Keratinocyte (primary cell): ENCODE data around the gene CDHR3. TPM values are rescaled to one million over a fixed set of nuclear protein-coding genes. Genes with fewer than 3 reads are reported as not detected.

ENCODE experiments used
- DNase-seq: peaks from one replicate; pipeline ENCODE4 v3.0.0-alpha.2; 2011; ENCODE audit warnings: low read depth, missing footprints, low spot score
- FAIRE-seq: peaks from 2 replicates; lab custom pipeline; 2011; peaks lifted over from hg19 to GRCh38; lab: Jason Lieb, UNC
- H2AFZ ChIP-seq: 2 replicates; pipeline ENCODE4 v1.6.0; 2012; ENCODE audit warnings: low read length, control low read depth, inconsistent platforms; ENCODE audit not compliant: control insufficient read depth
- H3K27ac ChIP-seq: 2 replicates; pipeline ENCODE4 v1.5.1; 2011; ENCODE audit warnings: low read length; ENCODE audit not compliant: control insufficient read depth, insufficient read depth
- H3K27me3 ChIP-seq: 3 replicates; pipeline ENCODE4 v1.6.0; 2011; ENCODE audit warnings: low read length; ENCODE audit not compliant: control insufficient read depth, insufficient read depth; ENCODE audit errors: extremely low read depth
- H3K36me3 ChIP-seq, 2 experiments: 2 replicates in 1 of 2; 3 replicates in 1 of 2; pipeline ENCODE4 v1.5.1; 2011; ENCODE audit warnings: low read length in 2 of 2, mild to moderate bottlenecking in 1 of 2; ENCODE audit not compliant: control insufficient read depth in 2 of 2, insufficient read depth in 2 of 2; ENCODE audit errors: extremely low read depth in 1 of 2
- H3K4me1 ChIP-seq: 3 replicates; pipeline ENCODE4 v1.5.1; 2011; ENCODE audit warnings: low read length; ENCODE audit not compliant: control insufficient read depth, insufficient read depth; ENCODE audit errors: extremely low read depth
- H3K4me2 ChIP-seq: 3 replicates; pipeline ENCODE4 v1.6.0; 2011; ENCODE audit warnings: low read depth, low read length; ENCODE audit not compliant: control insufficient read depth, insufficient read depth; ENCODE audit errors: extremely low read depth
- H3K4me3 ChIP-seq, 3 experiments: fragments of 200-600 bp in 1 of 3; sonication (generic) in 1 of 3; 2 replicates in 2 of 3; 3 replicates in 1 of 3; pipeline ENCODE4 v1.5.1; 2011 to 2016; ENCODE audit warnings: low read length in 3 of 3, mild to moderate bottlenecking in 3 of 3, control low read depth in 2 of 3, inconsistent platforms in 1 of 3, low read depth in 1 of 3, mixed read lengths in 1 of 3, mixed run types in 1 of 3, moderate library complexity in 1 of 3; ENCODE audit not compliant: control insufficient read depth in 2 of 3, insufficient read depth in 2 of 3; ENCODE audit errors: extremely low read depth in 1 of 3
- H3K79me2 ChIP-seq: 2 replicates; pipeline ENCODE4 v1.6.0; 2012; ENCODE audit warnings: low read length; ENCODE audit not compliant: control insufficient read depth, insufficient read depth
- H3K9ac ChIP-seq: 3 replicates; pipeline ENCODE4 v1.6.0; 2011; ENCODE audit warnings: low read length; ENCODE audit not compliant: control insufficient read depth, insufficient read depth; ENCODE audit errors: extremely low read depth
- H3K9me1 ChIP-seq: 3 replicates; pipeline ENCODE4 v1.6.0; 2011; ENCODE audit warnings: low read length; ENCODE audit not compliant: control insufficient read depth, insufficient read depth; ENCODE audit errors: extremely low read depth
- H3K9me3 ChIP-seq: 2 replicates; pipeline ENCODE4 v1.5.1; 2012; ENCODE audit warnings: low read depth, low read length; ENCODE audit not compliant: control insufficient read depth
- H4K20me1 ChIP-seq: 3 replicates; pipeline ENCODE4 v1.6.0; 2011; ENCODE audit warnings: low read length; ENCODE audit not compliant: control insufficient read depth, insufficient read depth; ENCODE audit errors: extremely low read depth
- CTCF ChIP-seq, 3 experiments: IDR thresholded peaks in 1 of 3; conservative IDR thresholded peaks in 1 of 3; optimal IDR thresholded peaks in 1 of 3; 2 replicates in 2 of 3; 3 replicates in 1 of 3; pipeline versions ENCODE3 to v1.5.1; 2011; ENCODE audit warnings: low read length in 3 of 3, mild to moderate bottlenecking in 3 of 3, moderate library complexity in 2 of 3, control low read depth in 1 of 3, inconsistent platforms in 1 of 3; ENCODE audit not compliant: insufficient read depth in 2 of 3; ENCODE audit errors: extremely low read depth in 1 of 3
- EZH2 ChIP-seq: IDR thresholded peaks from one replicate; pipeline ENCODE4 v1.6.1; 2012; ENCODE audit warnings: inconsistent platforms, mild to moderate bottlenecking, low read length, moderate library complexity
- dilution Hi-C: fragments of 300-500 bp; cut with MboI; formaldehyde crosslinking; loops from one replicate; pipeline ENCODE4 v1.7.0; 2020; ENCODE audit warnings: low sequenced_read_pairs; ENCODE audit not compliant: extremely low pct_ligation_motif_present
- polyA plus RNA-seq, 5 experiments: library from polyadenylated mRNA; depleted of rRNA in 3 of 5; stranded (reverse) in 3 of 5; stranded (forward) in 1 of 5; unstranded in 1 of 5; fragments of >200 nt; gene quantifications; 1 replicate in 1 of 5; 2 replicates in 3 of 5; 3 replicates in 1 of 5; pipeline versions ENCODE4 v1.2.1 to v1.2.3, GENCODE V29; 2011 to 2012; ENCODE audit warnings: missing spikeins in 2 of 5, low read depth in 1 of 5, low replicate concordance in 1 of 5

CDHR3 gene
- polyA plus RNA-seq, 1 donor (not counting 4 experiments of a cell fraction or from before 2014, with no cell fraction given): 1.2 TPM

GRCh38 chr7:105987046-105987445 is 24.0 kb downstream of the CDHR3 start:
- Histone ChIP-seq H2AFZ (no peak overlapping the region), H4K20me1 (no peaks in the 10 kb centered on the region), H3K27me3 (peaks cover 7% of the 10 kb centered on the region), H3K4me3 (no peak overlapping the region), H3K36me3 (no peaks in the 10 kb centered on the region), H3K4me1 (no peaks in the 10 kb centered on the region), H3K79me2 (no peaks in the 10 kb centered on the region), H3K4me2 (no peak overlapping the region), H3K9me1 (no peaks in the 10 kb centered on the region), H3K27ac (no peak overlapping the region), H3K9me3 (no peaks in the 10 kb centered on the region), H3K9ac (no peak overlapping the region)
- no peak for TF ChIP-seq EZH2
- no peak for TF ChIP-seq CTCF (optimal IDR thresholded peaks at IDR 0.05 in 1 of 3, IDR thresholded peaks at IDR 0.05 in 1 of 3, conservative IDR thresholded peaks at IDR 0.05 in 1 of 3; ENCODE audit: extremely low read depth in 1 of 3, insufficient read depth in 2 of 3, low read length in 3 of 3)
- no peak for DNase-seq
- dilution Hi-C loops: no loop called here
- no peak for FAIRE-seq

GRCh38 chr7:105988276-105988675 is 25.2 kb downstream of the CDHR3 start:
- H3K79me2 ChIP-seq: no peaks in the 10 kb centered on the region
- H2AFZ ChIP-seq: no peak overlapping the region
- no peak overlapping the region for H3K9ac ChIP-seq
- peaks cover 7% of the 10 kb centered on the region for H3K27me3 ChIP-seq
- DNase-seq (no peak), FAIRE-seq (no peak)
- no peaks in the 10 kb centered on the region for H3K9me3 ChIP-seq
- H3K4me1 ChIP-seq: no peaks in the 10 kb centered on the region
- H3K4me2 ChIP-seq: no peak overlapping the region
- dilution Hi-C loops: no loop called here
- H3K36me3 ChIP-seq: no peaks in the 10 kb centered on the region
- H3K9me1 ChIP-seq: no peaks in the 10 kb centered on the region
- H4K20me1 ChIP-seq: no peaks in the 10 kb centered on the region
- H3K27ac ChIP-seq: no peak overlapping the region
- TF ChIP-seq EZH2 (no peak), CTCF (optimal IDR thresholded peaks at IDR 0.05 in 1 of 3, IDR thresholded peaks at IDR 0.05 in 1 of 3, conservative IDR thresholded peaks at IDR 0.05 in 1 of 3; ENCODE audit: extremely low read depth in 1 of 3, insufficient read depth in 2 of 3, low read length in 3 of 3) (no peak)
- H3K4me3 ChIP-seq: no peak overlapping the region
